CD4-positive, alpha-beta T cell treated with Interleukin-12 subunit alpha and Interleukin-12 subunit beta, for 1 hour (primary cell): ENCODE data around the gene SLITRK3.

Source experiments
- DNase-seq: peaks from one replicate; pipeline ENCODE4 v3.0.0-alpha.2; 2020

The SLITRK3 gene

GRCh38 chr3:165195640-165196576, at the start of gene SLITRK3:
TSS of gene SLITRK3 (minus strand) at chr3:165196384. CDS start at chr3:165190830, 5,554 bp downstream.
- DNase-seq, result no peak

- DNase-seq, result no peak
Observed at GRCh38 chr3:165243597-165243996, 47.4 kb upstream of the SLITRK3 start.

GRCh38 chr3:165233501-165234195, 37.5 kb upstream of the SLITRK3 start:
- DNase-seq, result no peak

GRCh38 chr3:165225604-165226003, 29.4 kb upstream of the SLITRK3 start:
- no peak for DNase-seq

GRCh38 chr3:165217739-165218138, 21.6 kb upstream of the SLITRK3 start:
- DNase-seq, result no peak

GRCh38 chr3:165212580-165212979, 16.4 kb upstream of the SLITRK3 start:
- DNase-seq, result no peak

- DNase-seq, result no peak
Observed at GRCh38 chr3:165211721-165212120, 15.5 kb upstream of the SLITRK3 start.

GRCh38 chr3:165210727-165211126, 14.5 kb upstream of the SLITRK3 start:
- no peak for DNase-seq

GRCh38 chr3:165210132-165210531, 13.9 kb upstream of the SLITRK3 start:
- no peak for DNase-seq

- DNase-seq, result peak; percentile 9
Observed at GRCh38 chr3:165206454-165207266, 10.5 kb upstream of the SLITRK3 start.

GRCh38 chr3:165204445-165204844, 8.3 kb upstream of the SLITRK3 start:
- DNase-seq, result no peak

GRCh38 chr3:165202995-165203394, 6.8 kb upstream of the SLITRK3 start:
- DNase-seq, result no peak

- no peak for DNase-seq
Observed at GRCh38 chr3:165201964-165202363, 5.8 kb upstream of the SLITRK3 start.

- DNase-seq, result no peak
Observed at GRCh38 chr3:165197481-165197800, 1.3 kb upstream of the SLITRK3 start.

GRCh38 chr3:165196577-165197480, 645 bp upstream of the SLITRK3 start:
- DNase-seq, result no peak

GRCh38 chr3:165195241-165195639, 944 bp downstream of the SLITRK3 start:
- DNase-seq, result no peak

GRCh38 chr3:165194511-165195240, 1.5 kb downstream of the SLITRK3 start:
- no peak for DNase-seq

- no peak for DNase-seq
Observed at GRCh38 chr3:165193366-165194254, 2.6 kb downstream of the SLITRK3 start.

GRCh38 chr3:165192610-165193192, 3.5 kb downstream of the SLITRK3 start:
- no peak for DNase-seq

GRCh38 chr3:165191491-165191890, 4.7 kb downstream of the SLITRK3 start:
- DNase-seq, result no peak
